Caco-2 (cell line): ENCODE data around the gene SNX12. TPM values are rescaled to one million over a fixed set of nuclear protein-coding genes. Genes with fewer than 3 reads are reported as not detected.

Experiments used
- BruUV-seq: library from RNA; stranded (reverse); fragments of 400-500 nt; replicated peaks from 2 replicates; lab custom pipeline; 2021; lab: Mats Ljungman, UMichigan
- CTCF ChIA-PET: fragments of 300-600 bp; sonication (Branson Sonifier 250); formaldehyde crosslinking; loops from one replicate; lab custom pipeline; 2022; ENCODE audit warnings: antibody characterized with exemption; lab: Charles Lee
- POLR2A ChIA-PET: fragments of 300-600 bp; sonication (Branson Sonifier 250); formaldehyde crosslinking; loops from one replicate; lab custom pipeline; 2022; ENCODE audit warnings: antibody characterized with exemption; lab: Charles Lee
- DNase-seq, 2 experiments: peaks; one replicate each; pipeline versions ENCODE4 v3.0.0 to v3.0.0-alpha.2; 2020 to 2022
- H3K27me3 ChIP-seq: replicated peaks from 2 replicates; pipeline ENCODE4 v1.6.0; 2011; ENCODE audit warnings: low read length; ENCODE audit not compliant: control insufficient read depth, insufficient read depth
- H3K36me3 ChIP-seq: 2 replicates; pipeline ENCODE4 v1.5.1; 2011; ENCODE audit warnings: low read length; ENCODE audit not compliant: control insufficient read depth, insufficient read depth
- H3K4me1 ChIP-seq: fragments of 250-450 bp; sonication (Bioruptor Pico); 2 replicates; pipeline ENCODE4 v1.5.1; 2020; ENCODE audit warnings: mild to moderate bottlenecking
- H3K4me3 ChIP-seq: 2 replicates; pipeline ENCODE4 v1.5.1; 2011; ENCODE audit warnings: low read depth, mild to moderate bottlenecking, control low read depth, low read length
- H3K9me3 ChIP-seq: fragments of 250-450 bp; sonication (Bioruptor Pico); 2 replicates; pipeline ENCODE4 v1.5.1; 2020; ENCODE audit warnings: mild to moderate bottlenecking, moderate library complexity
- H3K27ac Mint-ChIP-seq: one replicate; pipeline ENCODE4 v1.8.0; 2022; ENCODE audit warnings: mixed read lengths; ENCODE audit not compliant: unreplicated experiment
- H3K27me3 Mint-ChIP-seq: one replicate; pipeline ENCODE4 v1.8.0; 2022; ENCODE audit warnings: mixed read lengths; ENCODE audit not compliant: insufficient read depth, unreplicated experiment
- H3K36me3 Mint-ChIP-seq: one replicate; pipeline ENCODE4 v1.8.0; 2022; ENCODE audit warnings: mild to moderate bottlenecking, mixed read lengths; ENCODE audit not compliant: insufficient read depth, unreplicated experiment
- H3K4me1 Mint-ChIP-seq: one replicate; pipeline ENCODE4 v1.8.0; 2022; ENCODE audit warnings: low read depth, mixed read lengths; ENCODE audit not compliant: unreplicated experiment
- H3K4me3 Mint-ChIP-seq: one replicate; pipeline ENCODE4 v1.8.0; 2022; ENCODE audit warnings: mild to moderate bottlenecking, moderate library complexity, mixed read lengths; ENCODE audit not compliant: unreplicated experiment
- H3K9me3 Mint-ChIP-seq: one replicate; pipeline ENCODE4 v1.8.0; 2022; ENCODE audit warnings: mixed read lengths; ENCODE audit not compliant: unreplicated experiment
- CTCF ChIP-seq, 2 experiments: fragments of 200-600 bp in 1 of 2; IDR thresholded peaks; 1 replicate in 1 of 2; 2 replicates in 1 of 2; pipeline versions ENCODE4 v1.5.1 to v1.8.0; 2011 to 2022; ENCODE audit warnings: antibody characterized with exemption in 1 of 2, control low read depth in 1 of 2, inconsistent platforms in 1 of 2, low read depth in 1 of 2, low read length in 1 of 2, mild to moderate bottlenecking in 1 of 2, moderate library complexity in 1 of 2; ENCODE audit not compliant: insufficient read depth in 1 of 2, severe bottlenecking in 1 of 2, unreplicated experiment in 1 of 2
- intact Hi-C: fragments of 100-400 bp; cut with micrococcal nuclease; formaldehyde crosslinking; loops from one replicate; pipeline ENCODE4 v1.10.0; 2022; ENCODE audit not compliant: unreplicated experiment
- total RNA-seq: library from RNA; stranded (reverse); gene quantifications from 2 replicates; pipeline ENCODE4 v1.2.3, GENCODE V29; 2022

SNX12 gene
- total RNA-seq, 1 experiment from 2014 or later = 88.0 TPM

- H3K27me3 ChIP-seq = no peaks in the 10 kb centered on the region
- no peaks in the 10 kb centered on the region for H3K27me3 Mint-ChIP-seq
- no peak overlapping the region for H3K27ac Mint-ChIP-seq
- no peaks in the 10 kb centered on the region for H3K9me3 Mint-ChIP-seq
- intact Hi-C loops = no loop called here
- no peaks in the 10 kb centered on the region for H3K36me3 Mint-ChIP-seq
- no peaks in the 10 kb centered on the region for H3K4me1 ChIP-seq
- CTCF ChIA-PET = no interaction called here
- H3K4me3 Mint-ChIP-seq = no peak overlapping the region
- H3K4me1 Mint-ChIP-seq = no peaks in the 10 kb centered on the region
- POLR2A ChIA-PET = no interaction called here
- TF ChIP-seq CTCF (IDR thresholded peaks at IDR 0.05; ENCODE audit: insufficient read depth in 1 of 2, low read depth in 1 of 2, low read length in 1 of 2, severe bottlenecking in 1 of 2, unreplicated experiment in 1 of 2) = no peak
- H3K9me3 ChIP-seq = no peaks in the 10 kb centered on the region
- no peak for DNase-seq
- no TSS peak for BruUV-seq
- H3K4me3 ChIP-seq = no peak overlapping the region
- H3K36me3 ChIP-seq = no peaks in the 10 kb centered on the region
Observed at GRCh38 chrX:71017396-71017939, 50.7 kb downstream of the SNX12 start.

Other genes starting within 250 kb of the SNX12 start
- gene TEX11, start 159.6 kb downstream of the SNX12 start, total RNA-seq = 0.23 TPM in 1 of 2 replicates, not detected in the other
- gene SLC7A3, start 137.2 kb downstream of the SNX12 start, total RNA-seq = 0.23 TPM in 2 replicates
- 13.7 and 17.4 TPM in 2 replicates for gene FOXO4, start 27.5 kb upstream of the SNX12 start, total RNA-seq
- 1.5 TPM in 1 of 2 replicates, not detected in the other for gene CXorf65, start 38.4 kb upstream of the SNX12 start, total RNA-seq
- 5.1 and 9.6 TPM in 2 replicates for gene IL2RG, start 43.2 kb upstream of the SNX12 start, total RNA-seq
- 44.1 and 55.4 TPM in 2 replicates for gene MED12, start 50.3 kb upstream of the SNX12 start, total RNA-seq
- 0.61 and 0.67 TPM in 2 replicates for gene NLGN3, start 76.5 kb upstream of the SNX12 start, total RNA-seq
- 35.7 and 37.6 TPM in 2 replicates for gene GJB1, start 154.9 kb upstream of the SNX12 start, total RNA-seq
- 51.9 and 55.1 TPM in 2 replicates for gene ZMYM3, start 185.8 kb upstream of the SNX12 start, total RNA-seq
- gene NONO, start 215.3 kb upstream of the SNX12 start, total RNA-seq = 477 and 482 TPM in 2 replicates
- gene ITGB1BP2, start 233.4 kb upstream of the SNX12 start, total RNA-seq = 4.2 and 6.1 TPM in 2 replicates